EL (cell line): ENCODE results near the gene NDST1.

Source experiments
- DNase-seq: peaks from one replicate; pipeline ENCODE4 v3.0.0-alpha.2; 2016

NDST1 gene

DNA sequence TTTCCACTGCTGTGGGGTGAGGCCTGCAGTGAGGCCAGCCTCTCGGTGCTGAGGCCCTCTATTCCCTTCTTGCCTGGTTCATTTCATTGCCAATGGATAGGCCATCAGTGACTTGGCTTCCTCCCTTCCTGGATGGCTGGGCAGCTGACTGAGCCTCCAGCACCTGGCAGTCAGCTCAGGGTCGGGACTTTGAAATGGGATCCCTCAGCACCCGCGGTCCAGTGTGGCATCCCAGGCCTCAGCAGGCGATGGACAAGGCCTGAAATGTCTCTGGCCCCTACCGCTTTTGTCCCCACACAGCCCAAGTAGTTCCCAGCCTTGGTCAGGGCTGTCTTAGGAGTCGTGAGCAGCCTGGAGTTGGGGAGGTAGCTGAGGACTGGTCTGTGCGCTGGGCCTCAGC is 17.2 kb downstream of the NDST1 start:
- DNase-seq = no peak

DNA sequence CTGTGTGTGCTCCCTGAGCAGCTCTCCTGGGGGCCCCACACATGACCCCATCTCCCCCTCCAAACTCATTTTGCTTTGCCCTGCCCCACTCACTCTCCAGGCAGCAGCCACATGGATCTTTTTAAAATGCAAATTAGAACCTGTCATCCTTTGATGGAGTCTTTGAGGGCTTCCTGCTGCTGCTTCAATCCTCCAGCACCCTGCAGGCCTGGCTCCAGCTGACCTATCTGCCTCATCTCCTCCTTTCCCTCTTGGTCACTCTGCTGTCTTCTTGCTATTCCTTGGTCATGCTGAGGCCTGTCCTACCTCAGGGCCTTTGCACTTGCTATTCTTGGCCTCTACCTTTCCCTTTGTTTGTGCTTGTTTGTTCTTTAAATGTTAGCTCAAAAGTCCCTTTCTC is 17.9 kb downstream of the NDST1 start:
- no peak for DNase-seq

DNA sequence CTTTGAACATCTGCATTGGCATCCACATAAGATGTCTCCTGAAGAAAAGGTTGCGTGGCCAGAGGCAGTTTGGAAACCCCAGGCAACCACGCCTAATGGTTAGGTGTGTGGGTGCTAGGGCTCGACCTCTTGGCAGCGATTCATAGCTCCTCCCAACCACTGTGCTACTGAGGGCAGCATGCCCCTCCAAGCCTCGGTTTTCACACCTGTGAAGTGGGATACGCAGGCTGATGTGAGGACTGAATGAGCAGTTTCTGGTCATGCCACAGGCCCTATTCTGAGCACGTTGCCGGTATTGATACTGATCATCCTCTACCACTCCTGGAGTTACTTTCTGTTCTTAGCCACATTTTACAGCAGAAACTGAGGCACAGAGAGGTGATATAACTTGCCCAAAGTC is 19.1 kb downstream of the NDST1 start:
- DNase-seq = no peak

DNA sequence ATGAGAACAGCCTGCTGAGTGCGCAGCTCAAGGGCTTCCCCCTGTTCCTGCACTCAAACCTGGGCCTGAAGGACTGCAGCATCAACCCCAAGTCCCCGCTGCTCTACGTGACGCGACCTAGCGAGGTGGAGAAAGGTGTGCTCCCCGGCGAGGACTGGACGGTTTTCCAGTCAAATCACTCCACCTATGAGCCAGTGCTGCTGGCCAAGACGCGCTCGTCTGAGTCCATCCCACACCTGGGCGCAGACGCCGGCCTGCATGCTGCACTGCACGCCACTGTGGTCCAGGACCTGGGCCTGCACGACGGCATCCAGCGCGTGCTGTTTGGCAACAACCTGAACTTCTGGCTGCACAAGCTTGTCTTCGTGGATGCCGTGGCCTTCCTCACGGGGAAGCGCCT is 19.9 kb downstream of the NDST1 start:
- DNase-seq = no peak

DNA sequence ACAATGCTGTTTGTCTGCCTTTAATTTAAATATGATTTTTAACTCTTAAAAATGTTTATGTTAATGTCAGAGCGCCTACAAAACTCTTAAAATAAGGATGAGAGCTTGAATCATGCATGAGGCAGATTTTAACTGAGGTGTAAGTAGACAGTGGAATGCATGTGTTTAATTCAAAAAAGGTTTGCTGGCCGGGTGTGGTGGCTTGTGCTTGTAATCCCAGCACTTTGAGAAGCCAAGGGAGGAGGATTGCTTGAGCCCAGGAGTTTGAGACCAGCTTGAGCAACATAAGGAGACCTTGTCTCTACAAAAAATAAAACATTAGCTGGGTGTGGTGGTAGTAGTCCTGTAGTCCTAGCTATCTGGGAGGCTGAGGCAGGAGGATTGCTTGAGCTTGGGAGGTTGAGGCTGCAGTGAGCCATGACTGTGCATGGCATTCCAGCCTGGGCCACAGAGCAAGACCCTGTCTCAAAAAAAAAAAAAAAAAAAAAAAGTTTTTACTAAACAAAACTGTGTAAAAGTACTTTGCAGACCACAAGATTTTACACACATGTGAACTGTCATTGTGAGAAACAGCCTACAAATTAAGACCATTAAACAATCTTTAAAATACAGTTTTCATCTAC is 21.1 kb downstream of the NDST1 start:
- DNase-seq = no peak

DNA sequence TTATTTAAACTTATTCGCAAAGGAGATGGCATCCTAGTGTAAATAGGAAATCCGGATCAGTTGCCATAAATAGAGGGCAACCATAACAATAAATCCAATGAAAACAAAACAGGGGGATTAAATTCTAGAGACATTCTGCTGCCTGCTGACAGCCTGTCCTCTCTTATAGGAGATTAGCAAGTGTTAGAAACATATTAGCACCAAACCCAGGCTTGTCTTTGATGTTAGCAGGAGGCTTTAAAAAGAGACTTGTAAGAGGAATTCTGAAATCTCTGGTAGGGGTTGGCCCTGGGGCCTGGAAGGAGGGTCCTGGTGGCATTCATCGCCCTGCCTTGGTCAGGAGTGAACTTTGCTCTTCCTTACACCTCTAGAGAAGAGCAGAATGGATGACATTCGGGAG is 21.6 kb downstream of the NDST1 start:
- no peak for DNase-seq

DNA sequence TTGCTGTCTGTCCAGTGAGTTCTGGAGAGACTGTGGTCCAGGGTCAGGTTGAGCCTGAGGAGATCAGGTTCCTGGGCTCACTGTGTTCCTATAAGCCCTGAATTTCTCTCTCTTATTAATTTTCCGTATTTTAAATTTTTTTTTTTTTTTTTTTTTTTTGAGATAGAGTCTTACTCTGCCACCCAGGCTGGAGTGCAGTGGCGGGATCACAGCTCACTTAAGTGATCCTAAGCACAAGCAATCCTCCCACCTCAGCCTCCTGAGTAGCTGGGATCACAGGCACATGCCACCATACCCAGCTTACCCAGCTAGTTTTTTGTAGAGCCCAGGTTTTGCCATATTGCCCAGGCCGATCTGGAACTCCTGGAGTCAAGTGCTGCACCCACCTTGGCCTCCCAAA is 22.5 kb downstream of the NDST1 start:
- no peak for DNase-seq

DNA sequence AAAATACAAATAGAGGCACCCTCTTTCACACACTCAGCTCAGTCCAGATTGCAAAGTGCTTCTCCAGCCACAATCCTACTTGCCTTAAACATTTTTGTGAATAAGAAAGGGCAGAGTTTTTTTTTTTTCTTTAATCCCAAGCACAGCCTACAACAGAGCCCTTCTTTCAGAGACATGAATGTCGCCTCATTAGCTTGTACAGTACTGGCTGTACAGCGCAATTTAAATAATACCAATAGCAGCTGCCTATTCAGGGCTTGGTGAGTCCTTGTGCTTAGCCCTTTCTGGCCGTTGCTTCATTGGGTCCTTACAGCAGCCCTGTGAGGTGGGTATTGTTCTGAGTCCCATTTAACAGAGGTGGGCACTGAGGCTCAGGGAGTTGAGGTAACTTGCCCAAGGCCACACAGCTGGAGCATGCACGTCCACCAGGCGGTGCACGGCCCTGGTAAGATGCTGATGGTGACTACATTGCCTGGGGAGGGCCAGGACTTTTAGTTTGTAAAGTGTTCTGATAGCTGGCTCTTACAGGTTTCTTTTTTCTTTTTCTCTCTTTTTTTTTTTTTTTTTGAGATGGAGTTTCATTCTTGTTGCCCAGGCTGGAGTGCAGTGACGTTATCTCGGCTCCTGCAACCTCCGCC is 23.1 kb downstream of the NDST1 start:
- no peak for DNase-seq

DNA sequence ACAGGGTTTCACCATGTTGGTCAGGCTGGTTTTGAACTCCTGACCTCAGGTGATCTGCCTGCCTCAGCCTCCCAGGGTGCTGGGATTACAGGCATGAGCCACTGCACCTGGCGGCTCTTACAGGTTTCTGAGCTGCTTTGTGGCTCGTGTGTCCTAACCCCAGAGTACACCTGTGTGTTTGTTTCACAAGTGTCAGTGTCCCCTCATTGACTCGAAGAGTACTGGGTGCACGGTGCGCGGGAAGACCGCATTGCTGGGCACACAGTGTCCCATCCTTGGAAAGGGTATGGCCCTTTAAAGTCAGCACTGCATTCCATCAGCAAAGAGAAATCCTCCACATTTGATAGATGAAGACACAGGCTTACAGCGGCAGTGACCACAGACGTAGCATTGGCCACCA is 23.8 kb downstream of the NDST1 start:
- no peak for DNase-seq

DNA sequence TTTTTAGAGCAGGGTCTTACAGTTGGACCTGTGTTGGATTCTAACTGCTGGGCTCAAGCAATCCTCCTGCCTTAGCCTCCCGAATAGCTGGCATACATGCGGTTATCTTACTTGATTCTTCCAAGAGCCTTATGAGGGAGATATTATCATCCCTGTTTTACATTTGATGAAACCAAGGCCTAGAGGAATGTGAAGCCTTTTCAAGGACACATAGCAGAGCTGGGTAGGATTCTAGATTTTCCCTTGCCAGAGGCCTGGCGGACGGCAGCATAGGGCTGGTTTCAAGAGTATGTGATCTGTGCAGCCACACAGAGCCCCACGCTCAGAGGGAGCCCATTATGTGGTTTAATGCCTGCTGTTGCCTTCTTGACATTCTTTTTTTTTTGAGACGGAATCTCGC is 24.2 kb downstream of the NDST1 start:
- no peak for DNase-seq

DNA sequence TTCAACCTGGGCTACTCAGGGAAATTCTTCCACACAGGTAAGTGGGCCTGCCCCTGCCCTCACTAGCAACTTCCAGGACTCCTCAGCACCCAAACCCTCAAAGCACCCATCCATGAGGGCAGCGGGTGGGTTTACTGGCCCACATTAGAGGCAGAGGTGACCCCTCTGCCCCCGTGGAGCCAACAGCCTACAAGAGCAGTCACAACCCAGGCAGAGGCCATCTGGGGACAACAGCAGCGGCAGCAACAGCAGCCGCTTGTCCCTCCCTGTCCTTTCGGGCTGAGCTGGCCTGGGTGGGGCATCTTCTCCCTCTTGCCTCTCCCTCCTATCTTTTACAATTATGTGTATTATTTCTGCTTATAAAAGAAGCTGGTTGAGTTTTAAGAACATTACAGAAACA is 25.1 kb downstream of the NDST1 start:
- no peak for DNase-seq

DNA sequence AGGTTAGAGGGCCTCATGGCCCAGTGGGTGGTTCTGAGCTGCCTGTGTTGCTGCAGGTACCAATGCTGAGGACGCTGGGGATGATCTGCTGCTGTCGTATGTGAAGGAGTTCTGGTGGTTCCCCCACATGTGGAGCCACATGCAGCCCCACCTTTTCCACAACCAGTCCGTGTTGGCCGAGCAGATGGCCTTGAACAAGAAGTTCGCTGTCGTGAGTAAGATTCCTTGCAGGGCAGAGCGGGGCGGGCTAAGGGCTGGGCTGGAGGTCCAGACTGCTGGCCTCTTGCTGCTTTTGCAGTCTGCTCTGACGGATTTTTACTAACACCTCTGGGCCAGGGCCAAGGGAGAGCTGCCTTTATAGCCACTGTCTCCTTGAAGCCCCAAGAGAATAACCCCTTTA is 26.9 kb downstream of the NDST1 start:
- DNase-seq = no peak

DNA sequence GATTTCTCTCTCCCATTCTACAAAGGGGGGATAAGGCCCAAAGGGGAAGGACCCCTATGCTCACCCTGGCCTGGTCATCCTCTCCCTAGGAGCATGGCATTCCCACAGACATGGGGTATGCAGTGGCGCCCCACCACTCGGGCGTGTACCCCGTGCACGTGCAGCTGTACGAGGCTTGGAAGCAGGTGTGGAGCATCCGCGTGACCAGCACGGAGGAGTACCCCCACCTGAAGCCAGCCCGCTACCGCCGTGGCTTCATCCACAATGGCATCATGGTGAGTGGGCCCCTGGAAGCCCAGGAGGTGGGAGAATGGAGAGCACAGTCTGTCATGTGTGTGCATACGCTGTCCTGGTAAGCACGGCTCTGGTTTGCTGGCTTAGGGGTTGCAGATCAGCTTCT is 27.7 kb downstream of the NDST1 start:
- DNase-seq = no peak

DNA sequence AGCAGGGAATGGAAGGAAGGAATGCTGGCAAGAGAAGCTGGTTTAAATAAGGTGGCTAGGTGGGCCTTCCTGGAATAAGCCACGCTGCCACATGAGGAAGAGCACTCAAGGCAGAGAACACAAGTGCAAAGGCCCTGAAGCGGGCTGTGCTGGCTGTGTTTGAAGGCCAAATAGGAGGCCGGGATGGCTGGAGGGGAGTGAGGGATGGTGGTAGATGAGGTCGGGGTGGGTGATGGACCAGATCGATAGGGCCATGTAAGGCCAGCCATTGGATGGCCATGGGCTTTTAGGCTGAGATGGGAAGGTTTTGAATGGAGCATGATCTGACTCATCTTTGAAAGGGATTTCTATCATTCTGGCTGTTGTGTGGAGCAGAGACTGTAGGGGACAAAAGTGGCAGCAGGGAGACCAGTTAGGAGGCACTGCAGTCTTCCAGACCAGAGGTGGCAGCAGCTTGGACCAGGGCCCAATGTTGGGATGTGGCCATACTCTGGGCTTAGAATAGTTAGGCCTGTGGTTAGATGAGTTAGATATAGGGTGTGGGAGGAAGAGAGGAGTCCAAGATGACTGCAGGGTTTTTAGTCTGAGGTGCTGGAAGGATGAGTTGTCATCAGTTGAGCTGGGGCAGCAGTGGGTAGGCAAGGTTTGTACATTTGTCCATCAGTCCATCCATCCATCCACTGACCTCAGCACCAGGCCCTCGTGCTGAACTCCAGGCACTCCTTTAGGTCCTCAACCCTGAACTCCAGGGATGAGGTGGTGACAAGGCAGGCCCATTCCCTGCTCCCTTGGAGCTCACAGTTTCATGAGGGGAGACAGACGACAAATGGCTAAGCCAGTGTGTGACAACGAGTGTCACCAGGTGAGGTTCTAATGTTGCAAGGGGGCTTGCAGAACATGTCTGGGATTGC is 30.3 kb downstream of the NDST1 start:
- peak; percentile 69 for DNase-seq

DNA sequence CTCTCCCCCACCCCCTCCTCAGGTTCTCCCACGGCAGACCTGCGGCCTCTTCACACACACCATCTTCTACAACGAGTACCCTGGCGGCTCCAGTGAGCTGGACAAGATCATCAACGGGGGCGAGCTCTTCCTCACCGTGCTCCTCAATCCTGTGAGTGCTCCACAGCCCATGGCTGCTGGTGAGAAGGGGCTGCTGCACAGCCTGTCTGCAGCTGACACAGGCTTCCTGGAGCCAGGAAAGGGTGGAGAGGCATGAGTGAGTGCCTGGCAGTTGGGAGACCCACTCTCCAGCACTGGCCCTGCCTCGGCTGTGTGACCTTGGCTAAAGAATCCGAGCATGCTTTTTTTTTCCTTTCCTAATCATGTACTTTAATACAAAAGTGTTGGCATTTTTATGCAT is 31.3 kb downstream of the NDST1 start:
- no peak for DNase-seq

DNA sequence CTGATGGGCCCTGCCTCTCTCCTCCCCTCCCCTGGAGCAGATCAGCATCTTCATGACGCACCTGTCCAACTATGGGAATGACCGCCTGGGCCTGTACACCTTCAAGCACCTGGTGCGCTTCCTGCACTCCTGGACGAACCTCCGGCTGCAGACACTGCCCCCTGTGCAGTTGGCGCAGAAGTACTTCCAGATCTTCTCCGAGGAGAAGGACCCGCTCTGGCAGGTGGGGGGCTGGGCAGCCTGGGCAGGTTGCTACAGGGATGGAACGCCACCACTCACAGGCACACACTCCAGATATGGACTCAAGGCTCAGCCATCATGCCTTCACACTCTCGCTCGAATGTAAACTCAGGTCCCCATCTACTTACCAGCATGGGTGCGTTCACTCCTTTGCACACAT is 32.1 kb downstream of the NDST1 start:
- DNase-seq = no peak

DNA sequence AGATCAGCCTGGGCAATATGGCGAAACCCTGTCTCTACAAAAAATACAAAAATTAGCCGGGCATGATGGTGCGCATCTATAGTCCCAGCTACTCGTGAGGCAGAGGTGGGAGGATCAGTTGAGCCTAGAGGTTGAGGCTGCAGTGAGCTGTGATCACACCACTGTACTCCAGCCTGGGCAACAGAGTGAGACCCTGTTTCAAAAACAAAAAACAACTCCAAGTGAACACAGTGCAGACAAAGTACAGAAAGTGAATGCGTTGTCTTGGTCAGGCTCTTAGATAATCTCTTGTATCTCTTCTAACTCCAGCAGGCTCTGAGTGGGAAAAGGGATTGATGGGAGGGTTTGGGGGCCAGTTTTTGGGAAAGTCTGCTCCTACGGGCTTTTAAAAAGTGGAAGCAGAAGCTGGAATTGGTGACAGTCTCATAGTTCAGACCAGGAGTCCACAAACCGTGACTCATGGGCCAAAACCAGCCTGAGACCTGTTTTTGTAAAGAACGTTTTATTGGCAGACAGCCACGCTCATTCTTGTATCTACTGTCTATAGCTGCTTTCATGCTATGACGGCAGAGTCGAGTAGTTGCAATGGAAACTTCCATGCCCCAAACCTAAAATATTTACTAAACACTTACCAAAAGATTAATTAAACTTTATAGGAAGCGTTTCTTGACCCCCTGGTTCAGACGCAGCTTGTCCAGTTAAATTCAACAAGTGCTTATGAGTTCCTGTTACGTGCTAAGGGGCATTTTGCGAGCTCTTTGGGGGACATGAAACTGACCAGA is 32.9 kb downstream of the NDST1 start:
- peak; percentile 96 for DNase-seq

DNA sequence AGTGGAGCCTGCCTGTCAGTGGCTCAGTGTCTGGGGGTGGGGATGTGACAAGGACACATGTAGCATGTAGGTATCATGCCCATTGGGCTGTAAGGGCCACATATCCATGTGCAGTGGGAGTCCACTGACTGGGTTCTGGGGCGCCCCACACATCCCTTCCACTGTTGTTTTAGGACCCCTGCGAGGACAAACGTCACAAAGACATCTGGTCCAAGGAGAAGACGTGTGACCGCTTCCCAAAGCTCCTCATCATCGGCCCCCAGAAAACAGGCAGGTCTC is 33.4 kb downstream of the NDST1 start:
- DNase-seq = no peak

DNA sequence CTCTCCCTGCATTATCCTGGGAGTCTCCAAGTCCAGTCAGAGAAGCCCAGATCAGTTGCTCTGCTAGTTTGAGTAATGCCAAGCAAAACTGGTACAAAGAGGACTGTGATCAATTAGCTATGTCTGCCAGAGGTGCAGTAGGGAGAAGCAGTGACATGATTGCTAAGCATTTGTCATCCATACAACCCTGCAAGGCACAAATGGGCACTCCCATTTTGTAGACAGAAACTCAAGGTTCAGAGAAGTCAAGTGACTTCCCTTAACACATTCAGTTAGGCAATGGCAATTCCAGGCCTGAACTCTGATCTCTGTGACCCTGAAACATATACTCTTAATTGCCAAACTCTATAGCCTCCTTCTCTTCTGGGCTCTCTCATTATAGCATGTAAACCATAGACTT is 34.0 kb downstream of the NDST1 start:
- DNase-seq = peak; percentile 29

DNA sequence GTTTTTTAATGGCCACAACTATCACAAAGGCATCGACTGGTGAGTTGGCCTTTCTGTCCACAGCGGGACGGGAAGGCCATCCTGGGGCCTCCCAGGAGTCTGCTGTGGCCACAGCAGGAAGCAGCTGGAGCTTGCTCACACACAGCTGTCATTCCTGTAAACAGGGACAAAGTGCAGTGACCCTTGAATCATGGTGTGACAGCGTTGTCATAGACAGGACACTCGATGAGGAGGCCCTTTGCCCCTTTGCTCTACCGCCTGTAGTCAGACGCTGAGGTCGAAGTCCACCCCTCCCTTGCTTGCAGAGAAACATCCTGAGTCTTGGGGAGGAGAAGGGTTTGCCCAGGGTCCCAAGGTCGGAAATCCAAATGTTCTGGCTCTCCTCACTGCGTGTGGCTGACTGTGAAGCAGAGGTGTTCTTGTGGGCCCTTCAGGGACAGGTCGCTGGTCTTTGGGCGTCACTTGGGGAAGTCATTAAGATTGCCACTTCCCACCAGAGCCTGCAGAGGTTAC is 35.1 kb downstream of the NDST1 start:
- no peak for DNase-seq

DNA sequence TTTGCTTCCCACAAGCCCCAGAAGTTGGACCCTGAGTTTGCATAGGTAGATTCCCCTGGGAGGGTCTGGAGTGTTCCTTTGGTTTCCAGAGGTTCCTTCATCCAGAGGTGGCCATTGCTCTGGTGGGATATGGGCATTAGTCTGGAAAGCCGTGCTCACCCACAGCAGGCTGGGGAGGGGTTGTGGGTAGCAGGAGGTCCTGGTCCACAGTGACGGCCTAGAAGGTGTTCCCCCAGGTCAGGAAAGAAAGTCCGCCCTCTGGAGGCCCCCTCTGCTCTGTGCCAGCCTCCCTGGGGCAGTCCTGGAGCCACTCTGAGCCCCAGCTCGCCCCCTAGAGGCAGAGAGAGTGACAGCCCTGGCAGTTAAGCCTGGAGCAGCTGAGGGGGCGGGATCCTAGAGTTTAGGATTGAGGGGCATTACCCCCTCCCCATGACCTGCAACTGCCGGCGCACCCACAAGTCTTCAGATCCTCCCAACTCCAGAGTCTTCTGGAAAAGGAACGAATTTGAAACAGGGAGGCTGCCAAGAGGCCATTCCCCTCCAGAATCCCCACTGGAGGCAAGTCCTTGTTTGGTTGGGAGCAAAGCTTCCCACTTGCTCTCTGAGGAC is 36.8 kb downstream of the NDST1 start:
- peak; percentile 55 for DNase-seq

DNA sequence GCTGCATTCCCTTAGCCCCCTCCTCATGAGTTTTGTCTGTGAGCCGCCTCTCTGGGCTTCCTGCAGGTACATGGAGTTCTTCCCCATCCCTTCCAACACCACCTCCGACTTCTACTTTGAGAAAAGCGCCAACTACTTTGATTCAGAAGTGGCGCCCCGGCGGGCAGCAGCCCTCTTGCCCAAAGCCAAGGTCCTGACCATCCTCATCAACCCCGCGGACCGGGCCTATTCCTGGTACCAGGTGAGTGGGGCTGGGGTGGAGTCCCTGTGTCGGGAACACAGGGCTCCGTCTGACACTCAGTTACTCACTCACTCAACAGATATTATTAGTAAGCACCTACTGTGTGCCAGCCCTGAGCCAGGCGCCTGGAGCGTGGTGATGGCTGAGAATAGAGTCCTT is 37.3 kb downstream of the NDST1 start:
- DNase-seq = no peak

DNA sequence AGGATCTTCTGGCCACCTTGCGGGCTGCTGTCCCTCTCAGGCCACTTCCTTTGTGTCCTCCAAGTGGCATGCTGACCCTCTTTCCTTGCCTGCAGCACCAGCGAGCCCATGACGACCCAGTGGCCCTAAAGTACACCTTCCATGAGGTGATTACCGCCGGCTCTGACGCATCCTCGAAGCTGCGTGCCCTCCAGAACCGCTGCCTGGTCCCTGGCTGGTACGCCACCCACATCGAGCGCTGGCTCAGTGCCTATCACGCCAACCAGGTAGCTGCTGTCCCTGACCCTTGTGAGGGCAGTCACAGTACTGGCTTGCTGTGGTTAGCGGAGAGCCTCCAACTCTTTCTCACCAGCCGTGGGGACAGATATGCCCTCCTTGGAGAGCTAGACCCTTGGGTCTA is 40.2 kb downstream of the NDST1 start:
- no peak for DNase-seq
